Activated naive CD8-positive, alpha-beta T cell treated with anti-CD3 and anti-CD28 coated beads, Interleukin-2, amount 50 U/mL, for 16 hours (primary cell): ENCODE data around the gene PCDHA7.
"Not testable (repeated sequence)": the region's sequence is repeated elsewhere in the genome, so short reads cannot be mapped to it uniquely, and the experiment has no call there.

Source experiments
- DNase-seq: peaks from one replicate; pipeline ENCODE4 v3.0.0-alpha.2; 2020; ENCODE audit warnings: low read depth, low spot score

PCDHA7 gene

GRCh38 chr5:140822969-140823368, 11.1 kb upstream of the PCDHA7 start:
- not testable (repeated sequence) for DNase-seq

DNA sequence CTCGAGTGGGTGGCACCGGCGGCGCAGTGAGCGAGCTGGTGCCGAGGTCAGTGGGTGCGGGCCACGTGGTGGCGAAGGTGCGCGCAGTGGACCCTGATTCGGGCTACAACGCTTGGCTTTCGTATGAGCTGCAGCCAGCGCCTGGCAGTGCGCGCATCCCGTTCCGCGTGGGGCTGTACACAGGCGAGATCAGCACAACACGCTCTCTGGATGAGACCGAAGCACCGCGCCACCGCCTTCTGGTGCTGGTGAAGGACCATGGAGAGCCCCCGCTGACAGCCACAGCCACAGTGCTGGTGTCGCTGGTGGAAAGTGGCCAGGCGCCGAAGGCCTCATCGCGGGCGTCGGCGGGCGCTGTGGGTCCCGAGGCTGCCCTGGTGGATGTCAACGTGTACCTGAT, 10.6 kb upstream of the PCDHA7 start:
- DNase-seq: no peak

GRCh38 chr5:140827704-140828361, 6.2 kb upstream of the PCDHA7 start, which contains the start of gene PCDHA6:
Gene PCDHA6, plus strand, starts transcription at chr5:140827960. Its CDS starts 132 bp downstream, at chr5:140828092.
- DNase-seq: no peak

- no peak for DNase-seq
Measured at GRCh38 chr5:140828362-140828737, 5.7 kb upstream of the PCDHA7 start.

- DNase-seq: not testable (repeated sequence)
Measured at GRCh38 chr5:140829511-140830501, 4.3 kb upstream of the PCDHA7 start.

GRCh38 chr5:140834439-140835008, 455 bp downstream of the PCDHA7 start:
- DNase-seq: not testable (repeated sequence)

DNA sequence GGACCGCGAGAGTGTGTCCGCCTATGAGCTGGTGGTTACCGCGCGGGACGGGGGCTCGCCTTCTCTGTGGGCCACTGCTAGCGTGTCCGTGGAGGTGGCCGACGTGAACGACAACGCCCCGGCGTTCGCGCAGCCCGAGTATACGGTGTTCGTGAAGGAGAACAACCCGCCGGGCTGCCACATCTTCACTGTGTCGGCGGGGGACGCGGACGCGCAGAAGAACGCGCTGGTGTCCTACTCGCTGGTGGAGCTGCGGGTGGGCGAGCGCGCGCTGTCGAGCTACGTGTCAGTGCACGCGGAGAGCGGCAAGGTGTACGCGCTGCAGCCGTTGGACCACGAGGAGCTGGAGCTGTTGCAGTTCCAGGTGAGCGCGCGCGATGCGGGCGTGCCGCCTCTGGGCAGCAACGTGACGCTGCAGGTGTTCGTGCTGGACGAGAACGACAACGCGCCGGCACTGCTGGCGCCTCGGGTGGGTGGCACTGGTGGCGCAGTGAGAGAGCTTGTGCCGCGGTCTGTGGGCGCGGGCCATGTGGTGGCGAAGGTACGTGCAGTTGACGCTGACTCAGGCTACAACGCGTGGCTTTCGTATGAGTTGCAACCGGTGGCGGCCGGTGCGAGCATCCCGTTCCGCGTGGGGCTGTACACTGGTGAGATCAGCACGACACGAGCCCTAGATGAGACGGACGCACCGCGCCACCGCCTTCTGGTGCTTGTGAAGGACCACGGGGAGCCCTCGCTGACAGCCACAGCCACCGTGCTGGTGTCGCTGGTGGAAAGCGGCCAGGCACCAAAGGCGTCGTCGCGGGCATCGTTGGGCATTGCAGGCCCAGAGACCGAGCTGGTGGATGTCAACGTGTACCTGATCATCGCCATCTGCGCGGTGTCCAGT, 1.8 kb downstream of the PCDHA7 start:
- DNase-seq: no peak

DNA sequence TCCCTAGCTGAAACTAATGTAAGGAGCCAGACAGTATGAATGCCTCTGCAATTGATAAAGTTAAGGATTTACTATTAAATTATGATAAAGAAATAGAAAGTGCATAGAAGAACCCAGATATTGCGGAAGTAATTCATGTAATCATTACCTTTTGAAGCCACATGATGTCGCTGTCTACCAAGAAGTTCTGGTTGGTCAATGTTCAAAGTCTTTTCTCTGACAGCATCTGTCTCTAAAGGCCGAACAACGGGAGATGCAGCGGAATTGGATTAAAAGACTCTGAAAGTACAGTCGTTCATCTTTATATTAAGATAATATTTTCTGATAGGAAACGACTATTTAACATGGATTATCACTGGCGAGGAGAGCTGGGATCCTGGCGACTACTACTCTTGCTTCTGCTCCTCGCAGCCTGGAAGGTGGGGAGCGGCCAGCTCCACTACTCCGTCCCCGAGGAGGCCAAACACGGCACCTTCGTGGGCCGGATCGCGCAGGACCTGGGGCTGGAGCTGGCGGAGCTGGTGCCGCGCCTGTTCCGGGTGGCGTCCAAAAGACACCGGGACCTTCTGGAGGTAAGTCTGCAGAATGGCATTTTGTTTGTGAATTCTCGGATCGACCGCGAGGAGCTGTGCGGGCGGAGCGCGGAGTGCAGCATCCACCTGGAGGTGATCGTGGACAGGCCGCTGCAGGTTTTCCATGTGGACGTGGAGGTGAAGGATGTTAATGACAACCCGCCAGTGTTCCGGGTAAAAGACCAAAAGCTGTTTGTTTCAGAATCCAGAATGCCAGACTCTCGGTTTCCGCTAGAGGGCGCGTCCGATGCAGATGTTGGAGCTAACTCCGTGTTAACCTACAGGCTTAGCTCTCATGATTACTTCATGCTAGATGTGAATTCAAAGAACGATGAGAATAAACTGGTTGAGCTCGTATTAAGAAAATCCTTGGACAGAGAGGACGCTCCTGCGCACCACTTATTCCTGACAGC, 7.2 kb downstream of the PCDHA7 start, which contains the start of gene PCDHA8:
PCDHA8 (plus strand) TSS at position 210 of the 985 bp plus-strand sequence; CDS start at position 345, 135 bp downstream.
- DNase-seq: no peak

DNA sequence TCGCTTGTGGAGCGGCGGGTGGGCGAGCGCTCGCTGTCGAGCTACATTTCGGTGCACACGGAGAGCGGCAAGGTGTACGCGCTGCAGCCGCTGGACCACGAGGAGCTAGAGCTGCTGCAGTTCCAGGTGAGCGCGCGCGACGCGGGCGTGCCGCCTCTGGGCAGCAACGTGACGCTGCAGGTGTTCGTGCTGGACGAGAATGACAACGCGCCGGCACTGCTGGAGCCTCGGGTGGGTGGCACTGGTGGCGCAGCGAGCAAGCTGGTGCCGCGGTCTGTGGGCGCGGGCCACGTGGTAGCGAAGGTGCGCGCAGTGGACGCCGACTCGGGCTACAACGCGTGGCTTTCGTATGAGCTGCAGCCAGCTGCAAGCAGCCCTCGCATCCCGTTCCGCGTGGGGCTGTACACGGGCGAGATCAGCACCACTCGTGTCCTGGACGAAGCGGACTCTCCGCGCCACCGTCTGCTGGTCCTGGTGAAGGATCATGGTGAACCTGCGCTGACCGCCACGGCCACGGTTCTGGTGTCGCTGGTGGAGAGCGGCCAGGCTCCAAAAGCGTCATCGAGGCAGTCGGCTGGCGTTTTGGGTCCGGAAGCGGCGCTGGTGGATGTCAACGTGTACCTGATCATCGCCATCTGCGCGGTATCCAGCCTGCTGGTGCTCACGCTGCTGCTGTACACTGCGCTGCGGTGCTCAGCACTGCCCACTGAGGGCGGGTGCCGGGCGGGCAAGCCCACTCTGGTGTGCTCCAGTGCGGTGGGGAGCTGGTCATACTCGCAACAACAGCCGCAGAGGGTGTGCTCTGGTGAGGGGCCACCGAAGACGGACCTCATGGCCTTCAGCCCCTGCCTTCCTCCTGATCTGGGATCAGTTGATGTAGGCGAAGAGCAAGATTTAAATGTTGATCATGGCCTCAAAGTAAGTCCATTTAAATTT, 9.0 kb downstream of the PCDHA7 start:
- DNase-seq: no peak

- not testable (repeated sequence) for DNase-seq
Measured at GRCh38 chr5:140848139-140849102, 14.4 kb downstream of the PCDHA7 start, which contains the start of gene PCDHA9. Gene PCDHA9, plus strand, starts transcription at chr5:140848382. Its CDS starts 114 bp downstream, at chr5:140848496.

- DNase-seq: not testable (repeated sequence)
Measured at GRCh38 chr5:140849831-140850634, 16.0 kb downstream of the PCDHA7 start.

- no peak for DNase-seq
Measured at GRCh38 chr5:140855772-140856674, 22.0 kb downstream of the PCDHA7 start, which contains the start of gene PCDHA10. Gene PCDHA10, plus strand, starts transcription at chr5:140855897. Its CDS starts 152 bp downstream, at chr5:140856049.

- no peak for DNase-seq
Measured at GRCh38 chr5:140857177-140857986, 23.3 kb downstream of the PCDHA7 start.

- DNase-seq: no peak
Measured at GRCh38 chr5:140857987-140858240, 23.8 kb downstream of the PCDHA7 start.
